Measurements from ENCODE around the gene CLDN6.

Gene CLDN6

DNA sequence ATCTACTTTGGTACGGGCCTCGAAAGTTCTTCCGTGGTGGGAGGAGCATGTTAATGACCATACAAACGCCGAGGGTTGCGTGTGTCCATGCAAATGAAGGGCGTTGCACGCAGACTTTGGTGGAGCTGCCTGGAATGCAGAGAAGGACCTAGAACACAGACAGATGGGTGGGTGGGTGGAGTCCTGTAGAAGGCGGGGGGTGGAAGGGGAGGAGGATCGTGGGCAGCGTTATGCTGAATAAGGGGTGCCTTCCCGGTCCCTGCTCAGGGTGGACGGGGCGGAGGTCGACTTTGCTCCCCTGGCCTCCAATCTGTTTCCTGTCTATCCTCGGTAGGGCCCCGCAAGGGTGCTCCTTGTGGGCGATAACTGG is 49.6 kb downstream of the CLDN6 start:
- no peak for DNase-seq

GRCh38 chr16:2967721-2968161 is 50.2 kb downstream of the CLDN6 start:
- no peak for DNase-seq

- no peak for DNase-seq
These were observed 50.8 kb downstream of the CLDN6 start for GRCh38 chr16:2967211-2967631.

DNA sequence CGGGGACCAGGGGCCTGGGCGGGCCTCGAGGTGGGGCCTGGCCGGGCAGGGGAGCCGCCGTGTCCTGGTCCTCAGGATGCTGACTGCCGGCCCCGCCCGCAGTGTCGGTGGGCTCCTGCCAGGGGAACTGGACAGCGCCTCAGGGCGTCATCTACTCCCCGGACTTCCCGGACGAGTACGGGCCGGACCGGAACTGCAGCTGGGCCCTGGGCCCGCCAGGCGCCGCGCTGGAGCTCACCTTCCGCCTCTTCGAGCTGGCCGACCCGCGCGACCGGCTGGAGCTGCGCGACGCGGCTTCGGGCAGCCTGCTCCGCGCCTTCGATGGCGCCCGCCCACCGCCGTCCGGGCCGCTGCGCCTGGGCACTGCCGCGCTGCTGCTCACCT is 51.2 kb downstream of the CLDN6 start:
- no peak for DNase-seq

DNA sequence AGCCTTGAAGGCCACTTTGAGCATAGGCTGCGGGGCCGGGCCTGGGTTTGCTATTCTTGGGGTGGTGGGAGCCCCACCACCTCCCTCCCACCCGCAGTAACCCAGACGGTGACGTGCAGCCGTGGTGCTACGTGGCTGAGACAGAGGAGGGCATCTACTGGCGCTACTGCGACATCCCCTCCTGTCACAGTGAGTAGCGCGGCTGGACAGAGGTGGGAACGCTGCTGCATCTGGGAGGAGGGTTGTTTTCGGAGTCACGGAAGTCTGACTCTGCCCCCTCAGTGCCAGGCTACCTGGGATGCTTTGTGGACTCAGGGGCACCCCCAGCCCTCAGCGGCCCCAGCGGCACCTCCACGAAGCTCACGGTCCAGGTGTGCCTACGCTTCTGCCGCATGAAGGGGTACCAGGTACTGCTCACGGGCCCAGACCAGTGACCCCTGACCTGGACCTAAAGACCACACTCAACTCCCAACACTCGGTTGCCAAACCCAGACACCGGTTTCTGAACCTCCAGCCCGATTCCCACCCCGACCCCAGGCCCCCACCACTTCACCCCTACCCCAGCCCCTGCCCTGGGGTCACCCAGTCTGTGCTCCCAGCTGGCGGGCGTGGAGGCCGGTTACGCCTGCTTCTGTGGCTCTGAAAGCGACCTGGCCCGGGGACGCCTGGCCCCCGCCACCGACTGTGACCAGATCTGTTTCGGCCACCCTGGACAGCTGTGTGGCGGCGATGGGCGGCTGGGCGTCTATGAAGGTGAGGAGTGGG is 51.8 kb downstream of the CLDN6 start:
- DNase-seq: no peak

Data from DMS 273 treated with DMSO at 0.1 percent for 48 hours (cell line).